RWPE1 (cell line): ENCODE measurements around the gene PDSS2.

ENCODE experiments used
- CTCF ChIA-PET: fragments of 350-600 bp; sonication (Branson Sonifier 250); formaldehyde crosslinking; extraction: SDS; loops from one replicate; lab custom pipeline; 2021; lab: Yijun Ruan, JAX
- POLR2A ChIA-PET: fragments of 400-600 bp; formaldehyde crosslinking; extraction: SDS; loops from one replicate; lab custom pipeline; 2020; ENCODE audit warnings: antibody characterized with exemption; ENCODE audit not compliant: low non-redundant PET; lab: Yijun Ruan, JAX
- DNase-seq: peaks from one replicate; pipeline ENCODE4 v3.0.0; 2012; ENCODE audit warnings: low spot score
- H3K27ac ChIP-seq: fragments of 450-650 bp; 2 replicates; pipeline ENCODE4 v1.5.1; 2017
- CTCF ChIP-seq: fragments of 450-650 bp; conservative IDR thresholded peaks from 2 replicates; pipeline ENCODE4 v1.5.1; 2017; ENCODE audit warnings: low read depth, mild to moderate bottlenecking

The PDSS2 gene

GRCh38 chr6:107215334-107215733 lies 244.0 kb downstream of the PDSS2 start:
- POLR2A ChIA-PET = no interaction called here
- no peak for DNase-seq
- no peak overlapping the region for H3K27ac ChIP-seq
- CTCF ChIA-PET = no interaction called here
- no peak for TF ChIP-seq CTCF

- no peak overlapping the region for H3K27ac ChIP-seq
- ChIA-PET CTCF (interaction anchor here (0.7 kb wide), 1 partner anchor 19 kb away, joined by 3 read pairs; no protein-coding TSS in a partner anchor), POLR2A (no interaction called here)
- no peak for TF ChIP-seq CTCF
- no peak for DNase-seq
Observed at GRCh38 chr6:107214655-107215054, 244.7 kb downstream of the PDSS2 start.

- no peak for DNase-seq
- no peak overlapping the region for H3K27ac ChIP-seq
- ChIA-PET CTCF (no interaction called here), POLR2A (no interaction called here)
- TF ChIP-seq CTCF = no peak
Observed at GRCh38 chr6:107209406-107210305, 249.7 kb downstream of the PDSS2 start.

GRCh38 chr6:107207251-107207873 lies 252.0 kb downstream of the PDSS2 start:
- H3K27ac ChIP-seq = no peak overlapping the region
- ChIA-PET POLR2A (interaction anchor here (0.7 kb wide), 1 partner anchor 606 kb away, joined by 3 read pairs; no protein-coding TSS in a partner anchor), CTCF (interaction anchor here (0.6 kb wide), 1 partner anchor 285 kb away, joined by 3 read pairs; no protein-coding TSS in a partner anchor)
- TF ChIP-seq CTCF = no peak
- no peak for DNase-seq

- CTCF ChIA-PET = interaction anchor here (0.6 kb wide), 1 partner anchor 464 kb away, joined by 3 read pairs; no protein-coding TSS in a partner anchor
- POLR2A ChIA-PET = no interaction called here
- TF ChIP-seq CTCF = no peak
- H3K27ac ChIP-seq = no peak overlapping the region
- no peak for DNase-seq
Observed at GRCh38 chr6:107205058-107205998, 254.0 kb downstream of the PDSS2 start.
